GM12878 (cell line): ENCODE results near the gene CYB5A. TPM values are rescaled to one million over a fixed set of nuclear protein-coding genes. Genes with fewer than 3 reads are reported as not detected.
"Not testable (repeated sequence)": the region's sequence is repeated elsewhere in the genome, so short reads cannot be mapped to it uniquely, and the experiment has no call there.

ENCODE experiments used
- ATAC-seq: fragments of 200-7000 bp; cut with Tn5 transposase; 3 replicates; pipeline ENCODE4 v1.9.1; 2020; ENCODE audit warnings: mild to moderate bottlenecking, moderate library complexity
- BruUV-seq: library from RNA; stranded (reverse); fragments of 400-500 nt; replicated peaks from 2 replicates; lab custom pipeline; 2021; lab: Mats Ljungman, UMichigan
- CTCF ChIA-PET: fragments of 300-600 bp; sonication (Branson Sonifier 250); formaldehyde crosslinking; extraction: SDS; loops from one replicate; lab custom pipeline; 2021; ENCODE audit warnings: inconsistent platforms; lab: Yijun Ruan, JAX
- POLR2A ChIA-PET: fragments of 350-600 bp; formaldehyde crosslinking; extraction: SDS; loops from one replicate; lab custom pipeline; 2021; ENCODE audit warnings: inconsistent platforms; lab: Charles Lee
- RAD21 ChIA-PET: fragments of 300-600 bp; sonication (Branson Sonifier 250); formaldehyde crosslinking; loops from one replicate; lab custom pipeline; 2023; ENCODE audit warnings: antibody characterized with exemption; ENCODE audit not compliant: unreplicated experiment; lab: Charles Lee
- SMC1A ChIA-PET: fragments of 300-600 bp; sonication (Branson Sonifier 250); formaldehyde crosslinking; loops from one replicate; lab custom pipeline; 2023; ENCODE audit not compliant: unreplicated experiment, uncharacterized antibody; lab: Charles Lee
- DNase-seq: peaks from one replicate; pipeline ENCODE4 v3.0.0-alpha.2; 2011; ENCODE audit warnings: low read depth, low spot score
- FAIRE-seq: peaks from 3 replicates; lab custom pipeline; 2011; peaks lifted over from hg19 to GRCh38; lab: Jason Lieb, UNC
- H2AFZ ChIP-seq: 2 replicates; pipeline ENCODE4 v1.6.0; 2011; ENCODE audit warnings: low read depth, low read length, control low read depth; ENCODE audit not compliant: control insufficient read depth
- H3K27ac ChIP-seq: 2 replicates; pipeline ENCODE4 v1.5.1; 2011; ENCODE audit warnings: control low read depth; ENCODE audit not compliant: control insufficient read depth, insufficient read depth
- H3K27me3 ChIP-seq, 2 experiments: replicated peaks in 1 of 2; 2 replicates each; pipeline versions ENCODE4 v1.6.0 to v1.6.1; 2011; ENCODE audit warnings: low read length in 1 of 2; ENCODE audit not compliant: control insufficient read depth in 2 of 2, insufficient read depth in 2 of 2
- H3K36me3 ChIP-seq, 2 experiments: 2 replicates each; pipeline ENCODE4 v1.5.1; 2011; ENCODE audit warnings: low read length in 1 of 2; ENCODE audit not compliant: control insufficient read depth in 2 of 2, insufficient read depth in 2 of 2
- H3K4me1 ChIP-seq: 2 replicates; pipeline ENCODE4 v1.6.1; 2011; ENCODE audit warnings: mild to moderate bottlenecking, low read length, moderate library complexity, mixed read lengths; ENCODE audit not compliant: control insufficient read depth, insufficient read depth
- H3K4me2 ChIP-seq: 2 replicates; pipeline ENCODE4 v1.6.0; 2011; ENCODE audit warnings: control low read depth; ENCODE audit not compliant: control insufficient read depth, insufficient read depth
- H3K4me3 ChIP-seq: fragments of 200-600 bp; sonication (generic); 2 replicates; pipeline ENCODE4 v1.5.1; 2016
- H3K79me2 ChIP-seq: 2 replicates; pipeline ENCODE4 v1.6.0; 2011; ENCODE audit warnings: low read length; ENCODE audit not compliant: control insufficient read depth, insufficient read depth
- H3K9ac ChIP-seq: 2 replicates; pipeline ENCODE4 v1.8.0; 2011; ENCODE audit warnings: low read length, control low read depth, mixed read lengths; ENCODE audit not compliant: control insufficient read depth, insufficient read depth
- H3K9me3 ChIP-seq: replicated peaks from 3 replicates; pipeline ENCODE4 v1.5.1; 2011; ENCODE audit warnings: mild to moderate bottlenecking, low read length; ENCODE audit not compliant: control insufficient read depth, insufficient read depth
- H4K20me1 ChIP-seq: 2 replicates; pipeline ENCODE4 v1.6.0; 2011; ENCODE audit not compliant: control insufficient read depth, insufficient read depth
- CEBPB ChIP-seq, 2 experiments: fragments of 150-350 bp in 1 of 2; IDR thresholded peaks; 2 replicates each; pipeline ENCODE4 v1.6.1; 2012 to 2014; ENCODE audit warnings: low read depth in 2 of 2, low read length in 2 of 2, borderline replicate concordance in 1 of 2, inconsistent platforms in 1 of 2
- EED ChIP-seq: sonication (generic); IDR thresholded peaks from 2 replicates; pipeline ENCODE4 v1.6.1; 2016; ENCODE audit warnings: antibody characterized with exemption, low read depth
- EGR1 ChIP-seq, 2 experiments: IDR thresholded peaks; 1 replicate in 1 of 2; 2 replicates in 1 of 2; pipeline ENCODE4 v1.6.1; 2011 to 2012; ENCODE audit warnings: low read depth in 2 of 2, low read length in 2 of 2, borderline replicate concordance in 1 of 2, mild to moderate bottlenecking in 1 of 2, moderate library complexity in 1 of 2
- FOXK2 ChIP-seq: fragments of 450-650 bp; IDR thresholded peaks from 2 replicates; pipeline ENCODE4 v1.6.1; 2017; ENCODE audit warnings: mild to moderate bottlenecking, moderate library complexity
- KLF5 ChIP-seq: fragments of 450-650 bp; IDR thresholded peaks from 2 replicates; pipeline ENCODE4 v1.6.1; 2014; ENCODE audit warnings: mild to moderate bottlenecking; ENCODE audit not compliant: partially characterized antibody
- NR2C1 ChIP-seq: fragments of 450-650 bp; IDR thresholded peaks from 2 replicates; pipeline ENCODE4 v1.6.1; 2017; ENCODE audit warnings: antibody characterized with exemption, mild to moderate bottlenecking, moderate library complexity
- NRF1 ChIP-seq: conservative IDR thresholded peaks from 2 replicates; pipeline ENCODE4 v1.6.1; 2011; ENCODE audit warnings: mild to moderate bottlenecking, low read depth, low read length, improper control_type of control experiment
- STAT3 ChIP-seq: IDR thresholded peaks from 2 replicates; pipeline ENCODE4 v1.6.1; 2011; ENCODE audit warnings: low read depth, low read length, improper control_type of control experiment
- ZNF24 ChIP-seq: fragments of 450-650 bp; IDR thresholded peaks from 2 replicates; pipeline ENCODE4 v1.6.1; 2017; ENCODE audit warnings: antibody characterized with exemption, mild to moderate bottlenecking
- WGBS: methylation state at CpG from one replicate; pipeline ENCODE4 v1.1.6; 2016; ENCODE audit warnings: low lambda C conversion rate; ENCODE audit not compliant: insufficient replicate concordance, insufficient coverage; ENCODE audit errors: missing lambda C conversion rate; 5-methylcytosine and 5-hydroxymethylcytosine counted together
- in situ Hi-C: fragments of 300-500 bp; cut with MboI; formaldehyde crosslinking; loops from 9 replicates; pipeline ENCODE4 v1.14.3; 2018; ENCODE audit warnings: mixed read lengths
- intact Hi-C: fragments of 100-400 bp; cut with micrococcal nuclease; formaldehyde crosslinking; loops from one replicate; pipeline ENCODE4 v1.14.2; 2022; ENCODE audit not compliant: unreplicated experiment
- polyA plus RNA-seq, 11 experiments: library from polyadenylated mRNA; depleted of rRNA in 4 of 11; unstranded in 6 of 11; stranded (reverse) in 5 of 11; fragments of >200 nt; fragmentation: Nextera tagmentation in 4 of 11; fragmentation: Illumina TruSeq in 1 of 11; extraction: Ambion mirVana in 4 of 11; extraction: Trizol in 1 of 11; gene quantifications; 1 replicate in 1 of 11; 2 replicates in 10 of 11; pipeline versions ENCODE4 v1.2.1 to v1.2.3, GENCODE V29; 2011 to 2016; ENCODE audit warnings: inconsistent platforms in 2 of 11, missing spikeins in 2 of 11, low read depth in 1 of 11
- total RNA-seq, 4 experiments: library from RNA; depleted of rRNA in 3 of 4; stranded (reverse); fragments of >200 nt in 3 of 4; fragmentation: Illumina TruSeq in 1 of 4; extraction: Trizol in 1 of 4; gene quantifications; 2 replicates each; pipeline versions ENCODE4 v1.2.1 to v1.2.3, GENCODE V29; 2013 to 2021
- TF ChIP-seq, protein P1 (sequence below): IDR thresholded peaks from 2 replicates; pipeline ENCODE4 v1.6.1; 2011; ENCODE audit warnings: low read depth, mild to moderate bottlenecking, low read length, moderate library complexity, borderline replicate concordance; ENCODE audit errors: extremely low read depth

The CYB5A gene
- total and polyA plus RNA-seq, 10 of the 15 experiments (the other 5 are each of a cell fraction or from before 2014, with no cell fraction given), result 60.2 to 129 (median 103) TPM

DNA sequence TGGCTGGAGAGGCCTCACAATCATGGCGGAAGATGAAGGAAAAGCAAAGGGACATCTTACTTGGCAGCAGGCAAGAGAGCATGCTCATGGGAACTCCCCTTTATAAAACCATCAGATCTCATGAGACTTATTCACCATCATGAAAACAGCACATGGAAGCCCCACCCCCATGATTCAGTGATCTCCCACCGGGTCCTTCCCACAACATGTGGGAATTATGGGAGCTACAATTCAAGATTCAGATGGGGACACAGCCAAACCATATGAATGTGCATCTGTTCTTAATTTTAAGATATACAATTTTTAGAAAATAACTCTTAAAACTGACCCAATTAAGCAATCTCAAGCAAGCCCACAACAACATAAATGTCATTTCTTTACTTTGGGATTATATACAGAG lies 36.4 kb upstream of the CYB5A start:
- ChIA-PET POLR2A (no interaction called here), RAD21 (no interaction called here), SMC1A (interaction anchor here (0.9 to 1.4 kb wide), 3 partner anchors 11 to 131 kb away, joined by 3 to 4 read pairs (median 4); no protein-coding TSS in a partner anchor), CTCF (no interaction called here)
- ATAC-seq (no peak), DNase-seq (no peak), FAIRE-seq (no peak)
- Histone ChIP-seq H3K27me3 (no peaks in the 10 kb centered on the region), H3K4me2 (no peak overlapping the region), H3K9ac (no peak overlapping the region), H3K27ac (no peak overlapping the region), H3K4me1 (no peaks in the 10 kb centered on the region), H2AFZ (no peak overlapping the region), H3K4me3 (no peak overlapping the region), H4K20me1 (no peaks in the 10 kb centered on the region), H3K79me2 (no peaks in the 10 kb centered on the region), H3K9me3 (peaks cover 1% of the 10 kb centered on the region; the same call in 2 of the 3 replicates)
- intact Hi-C loops, result no loop called here
- no TSS peak for BruUV-seq
- 29% methylated on average over 2 of the region's 2 CpGs for WGBS
- TF ChIP-seq CEBPB (IDR thresholded peaks at IDR 0.05; ENCODE audit: borderline replicate concordance in 1 of 2, low read depth in 2 of 2, low read length in 2 of 2) (no peak), ZNF24 (no peak), NRF1 (no peak), NR2C1 (no peak), EGR1 (IDR thresholded peaks at IDR 0.05; ENCODE audit: borderline replicate concordance in 1 of 2, low read depth in 2 of 2, low read length in 2 of 2) (no peak), EED (no peak), FOXK2 (no peak), KLF5 (no peak), STAT3 (no peak)
- TF ChIP-seq, protein P1, sequence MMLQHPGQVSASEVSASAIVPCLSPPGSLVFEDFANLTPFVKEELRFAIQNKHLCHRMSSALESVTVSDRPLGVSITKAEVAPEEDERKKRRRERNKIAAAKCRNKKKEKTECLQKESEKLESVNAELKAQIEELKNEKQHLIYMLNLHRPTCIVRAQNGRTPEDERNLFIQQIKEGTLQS, result no peak
- TF ChIP-seq, all 136 proteins: peak for 0
- no peaks in the 10 kb centered on the region for H3K36me3 ChIP-seq
- in situ Hi-C loops, result no loop called here

GRCh38 chr18:74326791-74327190 lies 35.0 kb upstream of the CYB5A start:
- H3K79me2 ChIP-seq, ATAC-seq, H3K4me2 ChIP-seq, H3K4me1 ChIP-seq, CTCF ChIA-PET, DNase-seq, H3K9ac ChIP-seq, H3K9me3 ChIP-seq, H3K27ac ChIP-seq, in situ Hi-C loops, RAD21 ChIA-PET, FAIRE-seq, H2AFZ ChIP-seq, H3K36me3 ChIP-seq, BruUV-seq, H3K4me3 ChIP-seq, H3K27me3 ChIP-seq, intact Hi-C loops, POLR2A ChIA-PET, H4K20me1 ChIP-seq: not testable (repeated sequence)
- 81% methylated on average over 3 of the region's 3 CpGs for WGBS
- SMC1A ChIA-PET, result interaction anchor here (1.1 kb wide), 1 partner anchor 86 kb away, joined by 3 read pairs; no protein-coding TSS in a partner anchor
